HG03139 (cell line): ENCODE data around the gene PDIK1L.
A peak's percentile ranks its signal among the peaks of the same experiment; 100 is the strongest.

ENCODE experiments used
- ATAC-seq: cut with Tn5 transposase; IDR thresholded peaks from one replicate; pipeline ENCODE4 v1.9.1; 2021; ENCODE audit not compliant: unreplicated experiment

Gene PDIK1L

DNA sequence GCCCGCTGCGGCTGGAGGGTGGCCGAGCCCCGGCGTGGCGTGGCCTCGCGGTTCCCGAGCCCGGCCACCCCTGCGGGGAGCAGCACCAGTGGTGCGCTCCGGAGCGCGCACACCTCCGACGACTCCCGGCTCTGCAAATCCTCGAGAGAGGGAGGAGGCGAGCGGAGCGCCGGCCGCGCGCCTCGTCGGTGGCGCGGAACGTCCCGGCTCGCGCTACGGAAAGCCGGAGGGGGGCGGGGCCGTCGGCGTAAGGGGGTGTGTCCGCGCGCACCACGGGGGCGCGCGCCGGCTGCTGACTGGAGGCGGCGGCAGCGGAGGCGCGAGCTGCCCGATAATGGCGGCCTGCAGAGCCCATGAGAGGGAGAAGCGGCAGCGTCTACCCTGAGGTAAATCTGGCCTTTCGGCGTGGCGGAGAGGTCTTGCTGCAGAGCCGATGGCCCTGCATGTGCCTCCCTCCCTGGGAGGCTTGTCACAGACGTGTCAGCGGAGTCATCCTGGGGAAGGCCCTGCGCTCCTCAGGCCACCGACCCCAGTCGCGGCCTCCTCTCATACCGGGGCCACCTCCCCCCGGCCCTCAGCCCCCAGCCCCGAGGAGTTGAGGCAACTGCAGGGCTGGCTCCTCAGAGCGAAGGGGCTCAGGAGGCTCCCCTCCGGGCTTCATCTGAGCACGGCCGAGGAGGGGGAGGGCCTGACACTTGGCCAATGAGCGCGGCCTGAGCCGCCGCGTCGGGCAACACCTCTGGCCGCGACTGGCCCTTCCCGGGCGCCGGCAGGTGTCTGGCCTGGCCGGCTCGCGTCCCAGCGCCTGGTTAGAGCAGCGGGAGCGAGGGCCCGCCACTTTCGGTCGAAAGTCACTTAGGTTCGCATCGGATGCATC, at the start of gene PDIK1L:
Gene PDIK1L (plus strand): TSS at position 295 of the 877 bp plus-strand sequence. CDS start 2,485 bp downstream, outside the sequence.
- ATAC-seq: peak; percentile 69

DNA sequence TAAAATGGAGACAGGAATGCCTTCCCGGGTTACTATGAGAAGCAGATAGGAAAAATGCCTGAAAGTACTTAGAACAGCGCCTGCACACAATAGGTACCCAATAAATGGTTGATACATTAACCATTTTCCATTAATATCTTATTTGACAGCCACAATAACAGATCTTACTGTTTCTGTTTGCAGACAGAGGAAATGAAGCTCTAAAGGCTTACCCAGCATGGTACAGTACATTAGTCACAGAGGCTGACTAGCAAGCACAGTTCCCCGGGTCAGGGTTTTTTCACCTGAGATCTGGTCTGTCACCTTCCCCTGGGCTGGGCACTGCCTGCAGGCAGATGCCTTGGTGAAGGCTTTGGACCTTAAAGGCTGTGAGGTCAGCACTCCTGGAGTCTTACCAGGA, 47.1 kb upstream of the PDIK1L start:
- ATAC-seq: no peak

DNA sequence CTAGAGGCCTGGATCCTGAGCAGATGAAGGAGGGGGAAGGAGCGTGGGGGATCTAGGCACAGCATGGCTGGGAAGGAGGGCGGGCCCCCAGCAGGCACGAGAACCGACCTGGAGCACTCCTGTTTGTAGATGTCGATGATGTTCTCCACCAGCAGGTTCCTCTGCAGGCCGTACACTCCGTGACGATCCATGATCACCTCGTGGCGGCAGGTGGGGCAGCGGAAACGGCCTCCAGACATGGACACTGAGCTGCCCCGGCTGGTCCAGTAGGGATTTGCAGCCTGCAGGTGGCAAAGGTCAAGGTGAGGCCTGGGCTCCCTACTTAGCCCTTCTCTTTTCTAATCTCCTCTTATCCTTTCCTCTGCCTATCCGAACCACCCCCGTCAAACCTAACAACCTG, 45.5 kb upstream of the PDIK1L start:
- no peak for ATAC-seq

DNA sequence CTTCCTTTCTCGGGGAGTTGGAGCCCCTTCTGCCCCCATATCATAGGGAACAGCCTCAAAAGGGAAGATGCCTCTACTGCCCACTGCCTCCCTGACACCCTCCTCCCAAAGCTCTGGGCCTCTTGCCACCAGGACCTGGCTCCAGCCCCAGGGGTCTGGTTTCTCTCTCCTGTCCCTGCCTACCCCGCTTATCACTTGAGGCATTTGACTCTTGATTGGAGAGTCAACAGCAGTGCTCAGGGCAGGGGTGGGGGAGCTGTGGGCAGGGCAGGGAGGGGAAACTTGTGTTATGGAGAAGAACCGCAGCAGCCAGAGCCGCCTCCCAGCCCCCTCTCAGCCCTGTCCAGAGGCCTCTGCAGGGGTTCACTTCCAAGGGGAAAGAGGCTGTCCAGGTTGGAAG, 44.8 kb upstream of the PDIK1L start:
- ATAC-seq: no peak

DNA sequence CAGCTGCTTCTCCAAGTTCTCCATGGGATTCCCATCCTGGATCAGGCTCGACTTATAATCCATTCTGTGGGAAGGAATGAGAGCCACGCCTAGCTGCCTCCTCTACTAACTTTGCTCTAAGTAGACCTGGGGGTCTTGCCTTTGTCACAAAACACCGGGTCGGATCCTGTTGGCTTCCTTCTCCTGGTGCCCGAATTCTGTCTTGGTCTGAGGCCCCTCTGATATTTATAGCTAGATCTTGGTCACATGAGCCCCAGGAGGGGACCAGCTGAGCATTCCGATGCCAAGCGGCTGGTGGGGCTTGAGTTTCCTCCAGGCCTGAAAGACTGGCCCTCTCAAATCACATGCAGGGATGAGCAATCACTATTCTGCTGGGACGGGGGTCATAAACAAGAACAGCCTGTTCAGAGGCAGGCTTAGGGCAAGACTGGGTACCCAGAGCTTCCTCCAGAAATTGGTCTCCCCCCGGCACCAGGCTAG, 44.2 kb upstream of the PDIK1L start, which contains the start of gene TRIM63:
Gene TRIM63 (minus strand): TSS at position 199 of the 480 bp plus-strand sequence. CDS start 136 bp downstream, at position 63.
- no peak for ATAC-seq

DNA sequence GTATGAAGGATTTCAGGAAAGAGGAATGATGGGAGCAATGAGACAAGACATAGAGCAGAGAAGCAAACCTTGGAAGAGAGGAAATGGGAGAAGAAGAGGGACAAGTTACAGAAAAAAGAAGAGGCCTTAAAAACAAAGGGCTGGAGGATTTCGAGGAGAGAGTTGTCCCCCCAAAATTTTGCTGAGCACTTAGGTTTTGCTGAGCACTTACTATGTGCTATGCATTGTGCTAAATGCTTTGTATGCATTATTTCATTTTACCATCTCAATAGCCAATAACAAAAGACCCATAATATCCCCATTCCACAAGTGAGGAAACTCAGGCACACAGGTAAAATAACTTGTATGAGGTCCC, 41.7 kb upstream of the PDIK1L start:
- no peak for ATAC-seq

DNA sequence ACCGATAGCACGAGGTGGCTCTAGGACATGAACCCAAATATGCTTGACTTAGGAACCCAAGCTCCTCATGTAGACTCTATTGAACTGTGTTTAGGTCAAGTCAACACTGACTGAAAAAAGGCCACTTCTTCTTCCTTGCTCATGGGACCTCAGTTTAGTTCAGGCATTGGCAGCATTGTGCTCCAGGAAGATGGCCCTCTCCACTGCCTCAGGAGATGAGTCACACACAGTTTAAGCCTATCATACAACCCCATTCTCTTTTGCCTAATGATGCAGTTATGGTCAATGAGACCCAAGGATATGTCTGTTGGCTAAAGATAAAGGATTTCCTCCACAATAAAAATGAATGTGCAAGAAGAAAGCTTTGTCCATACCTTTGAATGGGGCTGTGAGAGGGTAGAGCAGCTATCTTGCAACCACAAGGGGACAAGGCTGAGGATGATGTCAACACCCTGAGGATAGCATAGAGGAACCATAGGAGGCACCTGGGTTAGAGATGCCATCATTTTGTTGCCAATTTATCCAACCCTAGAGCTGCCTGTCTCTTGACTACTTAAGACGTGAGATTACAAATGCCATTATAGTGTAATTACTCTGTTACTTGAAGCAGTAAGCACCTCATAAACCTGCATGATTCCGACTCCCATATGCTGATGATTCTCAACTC, 41.2 kb upstream of the PDIK1L start:
- no peak for ATAC-seq

DNA sequence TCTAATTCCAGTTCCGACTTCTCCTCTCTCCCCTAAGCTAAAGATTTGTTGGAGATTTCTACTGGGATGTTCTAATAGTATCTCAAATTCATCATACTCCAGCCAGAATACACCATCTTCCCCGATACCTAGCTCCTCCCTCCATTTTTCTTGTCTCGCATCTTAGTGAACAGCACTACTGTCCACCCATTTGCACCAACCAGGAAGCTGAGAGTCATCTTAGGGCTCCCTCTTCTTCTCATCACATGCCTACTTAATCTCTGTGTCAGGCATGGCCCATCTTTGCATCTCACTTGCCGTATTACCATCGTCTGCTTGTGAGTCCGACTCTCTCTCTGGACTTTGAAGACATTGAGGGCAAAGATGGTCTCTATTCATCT, 40.7 kb upstream of the PDIK1L start:
- no peak for ATAC-seq

DNA sequence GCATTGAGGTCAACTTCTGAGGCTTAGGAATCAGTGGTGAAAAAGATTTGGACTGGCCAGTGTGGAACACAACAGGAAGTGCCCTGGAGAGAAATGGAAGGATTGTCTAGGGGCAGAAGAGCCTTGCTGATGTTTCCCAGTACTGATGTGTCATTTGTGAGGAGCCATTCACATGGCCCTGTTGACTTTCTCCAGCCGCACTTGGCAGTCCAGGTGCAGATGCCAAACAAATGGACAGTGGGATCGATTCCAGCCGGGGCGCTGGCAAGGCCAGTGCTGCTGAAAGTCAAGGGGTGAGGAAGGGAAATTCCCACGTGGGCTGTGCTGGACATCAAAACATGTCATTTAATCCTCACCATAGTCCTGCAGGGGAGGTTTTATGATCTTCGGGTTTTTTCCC, 39.3 kb upstream of the PDIK1L start:
- ATAC-seq: no peak

DNA sequence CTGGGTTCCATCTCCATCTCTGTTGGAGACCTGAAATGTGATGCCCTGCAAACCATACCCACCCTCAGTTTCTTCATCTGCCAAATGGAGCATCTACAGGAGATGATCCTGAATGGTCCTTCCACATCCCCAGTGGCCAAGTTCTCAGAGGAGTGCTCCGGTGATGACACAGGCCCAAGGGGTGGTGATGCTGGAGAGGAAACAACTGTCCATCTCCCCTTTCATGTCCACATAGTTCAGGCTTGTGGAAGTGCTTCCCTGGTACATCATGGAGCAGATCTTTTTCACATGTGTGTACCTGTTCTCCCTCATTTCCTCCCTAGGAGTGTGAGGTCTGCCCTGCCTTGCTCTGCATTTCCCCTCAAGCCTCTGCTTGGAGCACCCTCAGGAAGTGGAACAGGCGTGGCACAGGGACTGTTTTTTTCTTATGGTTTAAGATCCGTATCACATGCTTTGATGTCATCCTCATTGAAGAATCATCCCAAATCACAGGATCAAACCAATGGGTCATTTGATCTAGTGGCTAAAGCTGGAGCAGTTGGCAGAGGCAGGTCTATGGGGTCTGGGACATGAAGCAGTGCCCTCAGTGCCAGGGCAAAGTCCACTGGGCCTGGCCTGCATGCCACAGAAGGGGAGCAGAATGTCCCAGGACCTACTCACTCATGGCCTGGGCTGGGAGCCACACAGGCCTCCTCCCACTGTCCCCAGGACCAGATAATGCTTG, 36.0 kb upstream of the PDIK1L start:
- no peak for ATAC-seq

DNA sequence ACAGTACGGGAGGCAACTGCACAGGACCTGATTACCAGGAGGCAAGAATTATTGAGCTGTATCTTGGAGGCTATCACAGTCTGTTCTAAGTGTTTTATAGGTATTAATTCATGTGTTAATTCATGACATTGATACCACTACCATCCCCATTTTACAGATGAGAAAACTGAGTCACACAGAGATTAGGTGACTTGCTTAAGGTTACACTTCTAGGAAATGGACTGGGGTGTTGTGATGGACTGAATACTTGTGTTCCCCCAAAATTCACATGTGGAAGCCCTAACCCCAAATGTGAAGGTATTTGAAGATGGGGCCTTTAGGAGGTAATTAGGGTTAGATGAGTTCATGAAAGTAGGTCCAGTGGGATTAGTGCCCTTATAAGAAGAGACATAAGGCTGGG, 34.1 kb upstream of the PDIK1L start:
- ATAC-seq: no peak

DNA sequence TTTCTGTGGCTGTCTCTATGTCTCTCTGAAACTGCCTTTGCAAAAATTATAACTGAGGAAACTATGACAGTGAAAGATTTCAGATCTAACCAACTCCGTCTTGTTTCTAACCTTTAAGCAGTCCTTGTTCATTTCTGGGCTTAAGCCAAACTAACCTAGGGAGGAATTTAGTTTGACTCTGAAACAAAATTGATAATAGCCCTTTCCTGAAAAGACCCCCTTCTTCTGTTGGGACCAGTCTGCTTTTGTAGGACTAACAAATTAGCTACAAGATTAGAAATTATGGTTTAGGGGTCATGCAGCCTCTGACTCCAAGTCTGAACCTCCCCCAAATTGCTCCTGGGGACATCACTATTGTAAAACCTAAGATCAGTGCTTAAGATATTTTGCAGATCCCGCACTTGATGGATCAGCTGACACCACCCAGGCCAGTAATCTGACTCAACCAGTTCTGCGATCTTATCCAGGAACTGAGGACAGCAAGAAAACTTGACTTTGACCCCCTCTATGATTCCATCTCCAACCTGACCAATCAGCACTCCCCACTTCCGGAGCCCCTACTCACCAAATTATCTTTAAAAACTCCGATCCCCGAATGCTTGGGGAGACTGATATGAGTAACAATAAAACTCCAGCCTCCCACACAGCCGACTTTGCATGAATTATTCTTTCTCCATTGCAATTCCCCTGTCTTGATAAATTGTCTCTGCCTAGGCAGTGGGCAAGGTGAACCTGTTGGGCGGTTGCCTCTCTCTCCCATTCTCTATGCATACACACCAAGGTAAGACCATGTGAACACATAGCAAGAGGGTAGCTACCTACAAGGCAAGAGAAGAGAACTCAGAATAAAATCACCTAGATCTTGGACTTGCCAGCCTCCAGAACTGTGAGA, 33.1 kb upstream of the PDIK1L start:
- no peak for ATAC-seq

DNA sequence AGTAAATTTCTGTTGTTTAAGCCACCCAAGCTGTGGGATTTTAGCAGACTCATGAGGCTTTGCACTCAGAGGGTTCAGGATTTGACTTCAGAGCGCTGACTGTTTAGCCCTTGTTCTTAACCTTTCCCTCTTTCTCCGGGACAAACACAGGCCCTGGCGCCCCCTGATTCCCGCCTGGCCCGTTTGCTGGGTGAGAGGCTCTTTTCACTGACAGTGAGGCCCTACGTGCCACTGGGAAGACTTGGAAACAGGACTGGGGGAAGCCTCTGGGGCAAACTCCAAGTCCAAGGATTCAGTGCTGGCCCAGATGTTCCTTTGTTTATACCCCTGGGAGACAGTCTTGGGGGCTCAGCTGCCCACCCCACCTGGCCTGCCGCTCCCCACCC, 32.5 kb upstream of the PDIK1L start:
- ATAC-seq: no peak

DNA sequence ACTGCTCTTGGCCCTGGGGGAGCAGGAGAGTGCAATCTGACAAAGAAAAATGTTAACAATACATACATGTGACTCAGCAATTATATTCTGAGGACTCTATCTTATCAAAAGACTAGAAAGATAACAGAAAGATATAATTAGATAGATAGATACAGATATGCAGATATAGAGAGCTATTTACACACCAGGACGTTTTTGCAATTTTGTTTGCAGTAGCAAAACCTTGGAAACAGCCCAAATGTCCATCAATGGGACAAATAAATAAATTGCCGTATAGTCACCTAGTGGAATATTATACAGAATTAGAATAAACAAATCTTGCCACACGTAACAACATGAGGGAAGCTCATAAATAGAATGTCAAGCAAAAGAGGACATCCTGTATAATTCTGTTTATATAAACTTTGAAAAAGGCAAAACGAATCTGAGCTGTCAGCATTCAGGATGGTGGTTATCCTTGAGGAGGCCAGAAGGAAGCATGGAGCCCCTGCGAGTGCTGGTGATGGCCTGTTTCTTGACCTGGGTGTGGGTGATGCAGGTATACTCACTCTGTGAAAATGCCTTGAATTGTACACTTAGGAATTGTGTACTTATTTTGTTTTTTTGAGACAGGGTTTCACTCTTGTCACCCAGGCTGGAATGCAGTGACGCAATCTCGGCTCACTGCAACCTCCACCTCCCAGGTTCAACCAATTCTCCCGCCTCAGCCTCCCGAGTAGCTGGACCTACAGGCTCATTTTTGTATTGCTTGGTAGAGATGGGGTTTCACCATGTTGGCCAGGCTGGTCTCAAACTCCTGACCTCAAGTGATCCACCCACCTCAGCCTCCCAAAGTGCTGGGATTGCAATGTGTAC, 31.4 kb upstream of the PDIK1L start:
- ATAC-seq: no peak

DNA sequence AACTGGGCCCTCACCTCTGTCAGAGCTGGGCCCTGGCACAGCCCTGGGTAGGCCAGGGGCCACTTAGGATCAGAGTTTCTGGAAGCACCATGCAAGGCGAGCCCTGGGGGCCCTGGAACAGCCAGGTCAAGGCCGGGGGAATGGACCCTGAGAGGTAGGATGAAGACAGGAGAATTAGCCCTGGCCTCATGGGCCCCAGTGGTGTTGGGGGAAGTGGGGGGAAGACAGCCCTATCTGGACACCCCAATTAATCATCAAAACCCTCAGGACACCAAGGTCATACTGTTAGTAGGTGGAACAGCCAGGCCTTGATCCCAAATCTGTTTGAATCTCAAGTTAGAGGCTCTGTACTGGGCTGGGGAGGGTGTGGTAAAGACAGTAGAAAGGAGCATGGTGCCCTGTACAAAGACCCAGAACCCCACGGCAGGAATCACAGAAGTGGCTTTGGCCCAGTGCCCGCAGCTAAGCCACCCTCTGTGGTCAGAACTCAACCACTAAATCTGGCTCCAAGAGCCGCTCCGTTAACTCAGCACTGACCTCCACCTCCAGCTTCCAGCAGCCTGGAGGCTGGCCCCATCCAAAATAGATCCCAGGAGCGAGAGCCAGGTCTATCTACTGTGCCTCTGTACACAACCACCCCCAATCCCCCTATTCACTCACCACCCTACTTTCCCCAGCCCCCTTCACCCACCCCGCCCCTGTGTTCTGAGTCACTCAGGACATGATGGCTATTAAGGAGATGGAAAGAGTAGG, 30.2 kb upstream of the PDIK1L start:
- no peak for ATAC-seq

DNA sequence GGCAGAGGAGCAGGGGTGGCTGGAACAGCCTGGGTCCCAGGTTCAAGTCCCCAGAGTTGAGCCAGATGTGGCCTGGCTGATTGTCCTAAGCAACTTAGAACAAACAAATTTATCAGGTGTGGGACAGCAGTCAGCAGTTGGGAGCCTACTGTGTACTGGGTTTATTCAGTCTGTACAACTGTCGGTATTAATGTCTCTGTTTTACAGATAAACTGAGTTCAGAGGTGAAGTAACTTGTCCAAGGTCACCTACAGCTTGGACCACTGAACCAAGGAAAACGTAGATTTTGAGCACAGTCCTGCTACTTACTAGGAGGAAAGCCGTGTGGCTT, 29.6 kb upstream of the PDIK1L start:
- no peak for ATAC-seq

DNA sequence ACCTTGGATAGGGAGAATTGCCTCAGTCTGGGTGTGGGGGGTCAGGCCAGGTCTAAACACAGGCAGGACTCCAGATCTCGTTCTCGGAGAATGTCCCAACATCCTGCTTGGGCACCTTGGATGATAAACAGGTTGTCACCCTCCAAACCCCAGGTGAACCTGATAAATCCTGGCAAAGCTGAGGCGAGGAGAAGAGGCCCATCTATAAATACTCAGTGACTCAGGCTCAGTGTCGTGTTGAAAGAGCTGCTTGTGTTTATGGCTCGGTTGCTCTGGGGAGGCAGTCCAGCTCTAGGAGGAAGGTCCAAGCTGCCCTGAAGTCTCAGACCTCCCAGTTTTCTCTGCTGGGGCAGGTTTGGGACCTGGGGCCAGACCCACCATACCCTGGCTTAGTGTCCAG, 28.4 kb upstream of the PDIK1L start:
- ATAC-seq: no peak

DNA sequence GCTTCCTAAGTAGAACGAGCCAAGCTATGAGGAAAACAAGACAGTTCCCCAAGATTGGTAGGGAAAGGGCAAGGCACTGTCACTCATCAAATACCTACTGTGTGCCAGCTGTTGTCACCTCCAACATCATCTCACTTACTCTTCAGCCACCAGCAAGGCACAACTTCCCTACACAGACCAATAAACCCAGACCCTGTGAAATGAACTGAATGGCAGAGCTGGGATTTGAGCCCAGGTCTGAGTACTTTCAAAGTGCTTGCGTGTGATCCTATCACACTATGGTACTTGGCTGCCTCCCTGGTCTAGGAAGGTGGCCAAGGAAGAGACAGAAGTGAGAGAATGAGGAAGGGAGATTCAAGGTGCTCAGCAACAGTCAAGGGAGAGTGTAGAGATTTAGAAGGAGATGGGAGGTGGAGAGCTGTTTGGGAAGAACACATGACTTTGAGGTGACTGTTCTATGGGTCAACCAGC, 27.5 kb upstream of the PDIK1L start:
- ATAC-seq: no peak

DNA sequence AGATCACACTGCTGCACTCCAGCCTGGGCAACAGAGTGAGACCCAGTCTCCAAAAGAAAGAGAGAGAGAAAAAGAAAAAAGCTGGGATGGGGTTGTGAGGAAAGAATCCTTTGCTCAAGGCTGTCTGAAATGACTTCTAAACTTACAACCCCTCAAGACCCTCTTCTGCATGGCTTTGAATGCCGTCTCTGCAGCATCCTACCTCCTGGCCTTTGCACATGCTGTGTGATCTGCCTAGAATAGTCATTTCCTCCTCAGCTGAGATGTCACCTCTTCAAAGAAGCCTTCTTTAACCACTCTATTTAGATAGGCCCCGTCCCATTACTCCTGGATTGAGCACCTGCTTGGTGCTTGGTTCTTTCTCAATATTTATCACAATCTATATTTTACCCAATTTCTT, 26.8 kb upstream of the PDIK1L start:
- ATAC-seq: no peak
